Right renal pelvis (tissue), 4 donors: ENCODE measurements around the gene NPHS1. TPM values are rescaled to one million over a fixed set of nuclear protein-coding genes. Genes with fewer than 3 reads are reported as not detected.
"Not testable (repeated sequence)": the region's sequence is repeated elsewhere in the genome, so short reads cannot be mapped to it uniquely, and the experiment has no call there.

Experiments
- DNase-seq, 4 donors: peaks; one replicate each; pipeline ENCODE4 v3.0.0-alpha.2; 2013; ENCODE audit warnings: low read depth in 4 of 4, low spot score in 3 of 4, missing footprints in 1 of 4
- polyA plus RNA-seq, 4 donors: library from polyadenylated mRNA; unstranded; fragments of 120-200 nt; gene quantifications; one replicate each; pipeline ENCODE4 v1.2.1, GENCODE V29; 2013; ENCODE audit not compliant: insufficient read length in 4 of 4

Gene NPHS1
- polyA plus RNA-seq, 4 donors = 133 to 187 (median 153) TPM

DNA sequence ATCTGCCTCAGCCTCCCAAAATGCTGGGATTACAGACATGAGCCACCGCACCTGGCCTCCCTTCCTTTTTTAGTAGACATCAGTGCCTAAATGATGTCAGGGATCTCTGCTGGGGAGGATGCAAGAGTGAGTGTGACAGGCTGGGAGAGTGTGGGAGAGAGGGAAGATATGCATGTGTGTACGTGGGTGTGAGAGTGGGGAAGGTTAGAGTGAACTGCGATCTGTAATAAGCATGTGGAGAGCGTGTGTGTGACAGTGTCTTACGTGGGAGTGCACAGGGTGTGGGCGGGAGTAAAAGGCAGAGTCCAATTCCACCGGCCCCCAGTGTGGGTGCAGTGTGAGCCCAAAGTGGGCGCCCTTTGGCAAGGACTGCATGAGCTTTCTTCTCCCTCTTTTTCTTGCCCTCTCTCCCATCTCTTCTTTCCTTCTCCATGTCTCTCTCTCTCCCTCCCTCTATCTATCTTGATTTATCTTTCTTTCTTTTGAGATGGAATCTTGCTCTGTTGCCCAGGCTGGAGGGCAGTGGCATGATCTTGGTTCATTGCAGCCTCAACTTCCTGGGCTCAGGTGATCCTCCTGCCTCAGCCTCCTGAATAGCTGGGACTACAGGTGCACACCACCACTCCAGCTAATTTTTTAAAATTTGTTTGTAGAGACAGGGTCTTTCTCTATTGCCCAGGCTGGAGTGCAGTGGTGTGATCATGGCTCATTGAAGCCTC, 893 bp upstream of the NPHS1 start:
- no peak for DNase-seq

DNA sequence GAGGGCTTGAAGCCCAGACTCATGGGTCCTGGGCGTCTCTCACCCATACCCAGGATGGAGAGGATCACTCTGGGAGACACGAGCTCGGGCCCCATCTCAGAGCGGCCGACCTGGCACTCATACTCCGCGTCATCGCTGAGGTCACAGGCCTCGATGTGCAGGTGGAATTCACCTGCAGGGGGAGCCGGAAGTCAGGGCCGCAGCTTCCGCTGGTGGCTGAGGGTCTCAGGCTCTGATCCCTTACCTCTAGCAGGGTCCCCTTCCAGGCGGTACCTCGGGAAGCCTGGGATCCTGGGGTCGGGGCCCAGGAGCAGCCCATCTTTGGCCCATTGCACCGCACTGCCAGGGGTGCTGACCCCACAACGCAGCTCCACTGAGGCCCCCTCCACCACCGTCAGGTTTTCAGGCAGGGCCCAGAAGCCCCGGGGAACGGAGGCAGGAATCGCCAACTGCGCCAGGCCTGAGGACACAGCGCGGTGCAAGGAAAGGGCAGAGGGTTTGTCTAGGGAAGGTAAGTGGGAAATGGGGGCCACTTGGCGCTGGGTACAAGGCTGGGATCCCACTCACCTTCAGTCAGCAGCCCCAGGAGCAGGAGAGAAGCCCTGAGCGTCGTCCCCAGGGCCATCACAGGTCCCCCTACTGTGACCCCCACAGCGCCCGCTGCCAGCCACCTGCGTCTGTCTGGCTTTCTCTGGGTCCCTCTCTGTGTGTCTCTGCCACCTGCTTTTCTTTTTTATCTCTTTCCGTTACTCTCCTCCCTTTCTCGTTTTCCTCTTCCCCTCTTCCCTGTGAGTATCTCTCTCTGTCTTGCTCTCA, 883 bp downstream of the NPHS1 start:
- no peak for DNase-seq

DNA sequence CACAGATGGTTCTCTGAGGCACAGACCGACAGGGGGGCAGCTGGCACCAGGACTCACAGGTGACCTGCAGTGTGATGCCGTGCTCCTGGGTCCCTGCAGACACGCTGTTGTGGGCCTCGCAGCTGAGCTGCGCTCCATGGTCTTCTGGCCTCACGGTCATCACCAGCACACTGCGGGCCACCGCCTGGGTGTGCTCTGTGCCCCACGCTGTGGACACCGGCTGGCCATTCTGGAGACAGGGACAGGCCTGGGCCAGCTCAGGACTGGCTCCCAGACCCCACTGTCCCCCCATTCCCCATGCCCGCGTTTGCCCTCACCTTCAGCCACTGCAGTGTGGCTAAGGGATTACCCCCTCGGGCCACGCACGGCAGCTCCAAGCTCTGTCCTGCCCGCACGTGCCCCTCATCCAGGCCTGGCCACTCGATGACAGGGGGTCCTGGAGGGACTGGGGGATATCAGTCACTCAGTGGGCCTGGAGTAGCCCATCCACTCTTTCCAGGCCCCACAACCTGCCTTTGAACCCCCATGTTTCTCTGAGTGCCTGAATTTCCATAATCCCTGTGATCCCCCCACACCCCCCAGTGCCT, 3.3 kb downstream of the NPHS1 start:
- DNase-seq = no peak

DNA sequence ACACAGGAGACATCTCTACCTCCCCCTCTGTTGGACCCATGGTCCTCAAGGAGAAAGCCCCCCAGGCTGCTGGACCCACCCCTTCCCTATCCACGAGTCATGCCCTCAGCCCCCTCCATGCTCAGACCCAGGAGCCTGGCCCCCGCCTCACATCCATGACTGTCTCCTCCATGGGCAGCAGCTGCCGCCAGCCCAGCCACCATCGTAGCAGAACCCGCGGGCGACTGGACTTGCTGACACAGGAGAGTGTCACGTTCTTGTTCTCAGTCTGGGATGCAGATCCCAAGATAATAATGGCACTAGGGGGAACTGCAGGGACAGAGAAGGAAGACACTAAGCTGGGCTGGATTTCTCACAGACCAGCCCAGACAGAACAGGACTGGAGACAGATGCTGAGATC, 3.8 kb downstream of the NPHS1 start:
- DNase-seq = no peak

DNA sequence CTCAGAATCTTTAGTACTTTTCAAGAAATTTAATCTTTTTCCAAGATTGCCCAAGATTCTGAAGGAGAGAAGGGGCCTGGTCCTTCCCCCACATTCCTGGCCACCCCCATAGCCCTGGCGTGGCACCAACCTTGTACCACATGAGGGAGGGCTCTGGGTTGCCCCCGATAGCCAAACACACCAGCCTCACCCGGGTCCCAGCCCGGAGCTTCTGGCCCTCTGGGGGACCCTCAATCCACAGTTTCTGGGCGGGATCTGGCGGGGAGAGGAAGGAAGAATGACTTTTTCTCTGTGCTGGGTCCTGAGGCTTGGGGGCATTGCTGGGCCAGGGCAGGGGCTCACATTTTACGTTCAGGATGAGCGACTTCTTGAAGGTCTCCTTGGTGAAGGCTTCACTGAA, 4.4 kb downstream of the NPHS1 start:
- no peak for DNase-seq

DNA sequence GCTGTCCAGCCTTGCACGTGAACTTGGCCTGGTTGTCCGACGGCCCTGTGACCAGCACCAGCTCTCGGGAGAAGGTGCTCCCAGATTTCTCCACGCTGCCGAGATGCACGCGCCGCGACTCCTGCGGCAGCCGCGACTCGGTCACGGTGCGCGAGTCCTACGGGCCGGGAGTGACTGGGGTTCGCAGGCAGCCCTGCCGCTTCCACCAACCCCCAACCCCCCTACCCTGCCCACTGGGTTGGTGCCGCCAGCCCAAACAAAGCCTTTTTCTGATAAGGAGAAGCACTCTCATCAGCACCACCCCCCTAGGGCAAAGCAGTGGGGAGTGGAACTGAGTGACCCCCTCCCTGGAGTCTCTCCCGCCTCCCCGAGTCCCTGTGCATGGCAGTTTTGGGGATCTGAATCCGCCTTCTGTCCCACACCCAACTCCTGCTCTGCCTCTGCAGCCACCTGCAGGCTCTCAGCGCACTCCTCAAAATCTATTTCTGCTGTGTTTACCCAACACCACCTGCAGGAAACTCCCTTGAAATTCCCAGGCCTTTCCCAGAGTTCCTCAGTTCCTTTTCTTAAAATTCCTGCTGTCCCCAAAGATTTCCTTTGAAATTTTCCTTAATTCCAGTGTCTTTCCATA, 6.2 kb downstream of the NPHS1 start:
- no peak for DNase-seq

DNA sequence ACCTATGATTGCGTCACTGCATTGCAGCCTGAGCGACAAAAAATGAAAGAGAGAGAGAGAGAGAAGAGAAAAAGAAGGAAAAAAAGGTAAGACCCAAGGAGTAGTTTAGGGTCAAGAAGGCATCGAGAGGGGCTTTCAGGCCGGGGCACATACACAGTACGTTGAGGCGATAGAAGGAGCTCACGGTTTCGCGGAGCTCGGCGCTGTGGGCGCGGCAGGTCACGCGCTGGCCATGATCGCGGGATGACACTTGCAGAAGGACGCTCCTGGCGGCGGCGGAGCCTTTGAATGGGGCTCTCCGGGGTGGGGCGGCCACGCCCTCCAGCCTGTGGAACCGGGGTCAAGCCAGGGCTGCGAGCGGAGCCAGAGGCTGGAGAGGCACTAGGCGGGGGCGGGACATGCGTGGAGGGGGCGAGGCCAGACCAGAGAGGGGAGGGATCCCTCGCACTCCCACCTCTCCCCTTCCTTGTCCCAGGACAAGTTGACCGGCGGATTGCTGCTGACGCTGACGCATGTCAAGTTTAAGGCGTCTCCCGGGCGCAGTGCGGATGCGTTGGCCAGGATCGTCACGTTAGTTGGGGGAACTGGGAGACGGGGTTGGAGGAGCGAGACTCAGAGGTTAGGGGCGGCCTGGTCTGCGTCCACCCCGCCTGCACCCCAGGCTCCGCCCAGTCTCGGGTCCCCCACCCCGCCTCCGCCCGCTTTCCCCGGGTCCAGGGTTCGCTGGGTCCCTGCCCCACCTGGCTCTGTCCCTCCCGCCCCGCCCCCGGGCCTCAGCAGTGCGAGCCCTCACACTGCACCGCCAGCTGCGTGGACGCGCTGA, 6.9 kb downstream of the NPHS1 start:
- DNase-seq = no peak

DNA sequence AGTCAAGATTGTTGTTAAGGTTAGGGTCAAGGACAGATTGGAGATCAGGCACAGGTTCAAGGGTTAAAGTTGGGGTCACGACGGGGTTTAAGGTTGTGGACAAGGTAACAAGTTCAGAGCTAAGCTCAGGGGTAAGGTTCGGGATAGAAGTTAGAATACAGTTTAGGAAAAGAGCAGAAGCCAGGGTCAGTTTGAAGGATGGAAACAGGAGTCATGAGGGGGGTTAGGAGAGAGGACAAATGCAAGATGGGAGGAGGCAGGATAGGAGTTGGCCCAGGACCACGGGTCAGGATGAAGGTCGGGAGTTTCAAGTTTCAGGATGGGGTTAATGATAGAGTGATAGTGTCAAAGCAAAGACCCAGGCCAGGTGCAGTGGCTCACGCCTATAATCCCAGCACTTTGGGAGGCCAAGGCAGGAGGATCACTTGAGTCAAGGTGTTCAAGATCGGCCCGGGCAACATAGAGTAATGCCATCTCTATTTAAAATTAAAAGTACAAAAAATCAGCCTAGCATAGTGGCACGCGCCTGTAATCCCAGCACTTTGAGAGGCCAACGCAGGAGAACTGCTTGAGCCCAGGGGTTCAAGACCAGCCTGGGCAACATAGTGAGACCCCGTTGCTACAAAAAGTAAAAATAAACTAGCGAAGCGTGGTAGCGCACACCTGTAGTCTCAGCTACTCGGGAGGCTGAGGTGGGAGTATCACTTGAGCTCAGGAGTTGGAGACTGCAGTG, 7.7 kb downstream of the NPHS1 start:
- no peak for DNase-seq

DNA sequence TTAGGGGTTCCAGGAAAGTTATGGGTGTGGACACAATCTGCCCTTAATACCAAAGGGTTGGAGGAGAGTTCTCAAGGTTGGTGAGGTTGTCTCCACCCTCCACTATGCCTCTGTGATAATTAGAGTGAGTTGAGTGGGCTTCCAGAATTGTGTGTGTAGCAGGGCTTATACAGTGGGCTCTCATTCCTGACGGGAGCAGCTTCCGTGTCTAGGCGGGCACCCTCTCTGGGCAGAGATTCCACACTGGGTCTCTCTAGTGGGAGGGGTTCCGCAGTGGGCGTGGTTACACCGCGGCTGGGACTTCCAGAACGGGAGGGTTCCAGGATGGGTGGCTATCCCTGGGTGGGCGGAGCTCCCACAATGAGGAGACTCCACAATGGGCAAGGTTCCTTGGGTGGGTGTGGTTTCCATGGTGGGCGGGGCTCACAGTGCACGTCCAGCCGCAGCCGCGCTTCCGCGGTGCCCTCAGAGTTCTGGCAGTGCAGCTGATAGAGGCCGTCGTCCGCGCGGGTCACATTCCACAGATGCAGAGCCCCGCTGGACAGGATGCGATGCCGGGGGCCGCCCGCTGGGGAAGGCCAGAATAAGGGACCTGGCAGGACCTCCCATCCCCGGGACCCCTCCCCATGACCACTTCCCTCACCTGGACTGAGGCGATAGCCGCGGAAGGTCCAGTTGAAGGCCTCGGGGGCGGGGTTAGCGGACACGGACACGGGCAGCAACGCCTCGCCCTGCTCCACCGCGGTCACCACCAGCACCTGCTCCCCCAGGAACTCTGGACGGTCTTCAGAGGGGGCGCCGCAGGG, 8.4 kb downstream of the NPHS1 start:
- DNase-seq = no peak

DNA sequence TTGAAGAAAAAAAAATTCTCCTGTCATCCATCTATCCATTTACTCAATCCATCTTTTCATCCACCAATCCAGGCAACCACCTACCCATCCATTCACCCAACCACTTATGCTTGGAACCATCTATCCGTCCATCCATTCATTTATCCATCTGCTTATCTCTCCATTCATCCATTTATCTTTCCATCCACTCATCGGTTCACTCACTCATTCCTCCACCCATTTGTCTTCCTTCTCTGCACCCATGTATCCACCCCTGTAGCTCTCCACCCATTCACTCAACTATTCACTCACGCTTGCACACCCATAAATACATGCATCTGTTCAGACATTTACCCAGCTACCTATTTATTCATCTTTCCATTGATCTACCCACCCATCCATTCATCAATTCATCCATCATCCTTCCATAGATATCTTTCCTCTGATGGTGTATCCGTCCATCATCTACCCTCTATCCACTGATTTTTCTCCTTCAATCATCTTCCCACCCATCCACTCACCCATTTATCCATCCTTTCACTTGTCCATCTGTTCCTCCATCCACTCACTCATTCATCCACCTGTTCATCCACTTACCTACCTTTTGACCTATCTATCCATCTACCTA, 9.5 kb downstream of the NPHS1 start:
- no peak for DNase-seq

DNA sequence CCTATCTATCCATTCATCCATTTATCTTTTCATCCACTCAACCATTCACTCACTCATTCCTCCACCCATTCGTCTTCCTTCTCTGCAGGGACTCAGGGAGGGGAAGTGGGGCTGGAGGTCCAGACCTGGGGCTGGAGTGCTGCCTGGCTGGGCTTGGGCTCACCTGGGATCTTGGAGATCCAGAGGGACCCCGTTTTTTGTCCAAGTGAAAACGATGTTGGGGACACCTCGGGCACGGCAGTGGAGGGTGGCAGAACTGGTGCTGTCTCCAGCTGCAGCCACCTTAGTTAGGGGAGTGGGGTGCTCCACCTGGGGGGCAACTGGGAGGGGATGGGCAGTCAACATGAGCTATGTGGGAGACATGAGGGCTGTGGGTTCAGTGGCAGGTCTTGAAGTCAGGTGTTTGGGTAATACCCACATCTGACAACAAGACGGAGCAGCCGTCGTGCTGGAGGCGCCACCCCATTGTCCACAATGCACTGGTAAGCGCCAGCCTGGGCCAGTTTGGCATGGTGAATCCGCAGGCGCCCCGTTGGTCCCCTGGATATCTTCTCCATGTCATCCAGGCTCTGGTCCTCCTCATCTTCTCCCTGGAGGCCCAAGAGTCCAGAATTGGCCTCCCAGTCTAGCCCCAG, 10.2 kb downstream of the NPHS1 start:
- DNase-seq = no peak

DNA sequence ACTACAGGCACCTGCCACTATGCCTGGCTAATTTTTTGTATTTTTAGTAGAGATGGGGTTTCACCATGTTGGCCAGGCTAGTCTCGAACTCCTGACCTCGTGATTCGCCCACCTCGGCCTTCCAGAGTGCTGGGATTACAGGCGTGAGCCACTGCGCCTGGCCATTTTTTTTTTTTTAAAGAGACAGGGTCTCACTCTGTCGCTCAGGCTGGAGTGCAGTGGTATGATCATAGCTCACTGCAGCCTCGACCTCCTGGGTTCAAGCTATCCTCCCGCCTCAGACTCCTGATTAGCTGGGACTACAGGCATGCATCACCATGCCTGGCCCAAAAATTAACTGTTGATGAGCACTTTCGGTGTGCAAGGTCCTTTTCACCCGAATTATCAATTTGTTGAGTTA, 16.2 kb downstream of the NPHS1 start:
- DNase-seq = not testable (repeated sequence)

DNA sequence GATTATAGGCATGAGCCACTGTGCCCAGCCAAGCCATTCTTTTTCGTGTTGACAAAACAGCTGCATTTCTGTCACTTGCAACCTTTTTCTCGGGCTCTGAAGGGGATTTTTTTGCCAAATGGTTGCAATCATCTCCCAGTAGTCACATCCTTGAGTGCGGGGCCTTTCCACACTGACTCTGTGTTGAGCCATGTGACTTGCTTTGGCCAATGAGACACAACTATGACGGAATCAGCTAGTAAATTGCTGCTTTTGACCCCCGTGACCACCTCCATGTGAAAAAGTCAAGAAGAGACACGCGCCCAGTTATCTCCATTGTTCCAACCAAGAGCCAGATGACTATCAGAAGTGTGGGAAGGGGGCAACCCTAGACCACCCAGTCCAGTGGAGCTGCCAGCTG, 18.3 kb downstream of the NPHS1 start:
- no peak for DNase-seq

DNA sequence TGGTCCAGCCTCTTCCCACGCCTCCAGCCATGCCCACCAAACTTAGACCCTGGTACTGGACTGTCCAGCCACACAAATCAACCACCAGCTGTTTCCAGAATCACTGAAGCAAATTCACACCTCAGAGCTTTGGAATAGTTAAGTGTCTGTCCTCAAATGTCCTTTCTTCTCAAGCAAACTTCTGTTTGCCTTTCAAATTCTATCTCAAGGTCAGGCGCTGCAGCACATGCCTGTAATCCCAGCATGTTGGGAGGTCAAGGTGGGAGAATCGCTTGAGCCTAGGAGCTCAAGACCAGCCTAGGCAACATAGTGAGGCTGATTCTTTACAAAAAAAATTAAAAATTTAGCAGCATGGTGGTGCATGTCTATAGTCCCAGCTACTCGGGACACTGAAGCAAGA, 20.2 kb downstream of the NPHS1 start:
- DNase-seq = no peak

DNA sequence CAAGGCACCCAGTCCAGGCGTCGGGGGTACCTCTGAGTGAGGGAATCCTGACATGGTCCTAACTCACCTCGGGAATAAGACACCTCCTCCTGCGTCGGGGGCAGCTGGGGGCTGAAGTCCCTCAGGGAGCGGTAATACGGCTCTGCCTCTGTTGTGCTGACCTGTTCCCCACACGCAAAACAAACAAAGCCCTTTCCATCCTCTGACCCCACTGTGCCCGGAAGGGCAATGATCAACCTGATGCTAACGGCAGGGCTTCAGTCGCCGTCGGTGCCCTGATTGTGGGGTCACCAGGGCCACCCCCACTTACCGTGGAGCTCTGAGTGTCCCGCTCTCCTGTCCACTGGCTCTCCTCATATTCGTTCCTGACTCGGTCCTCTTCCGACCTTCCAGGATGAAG, 21.3 kb downstream of the NPHS1 start:
- DNase-seq = no peak

DNA sequence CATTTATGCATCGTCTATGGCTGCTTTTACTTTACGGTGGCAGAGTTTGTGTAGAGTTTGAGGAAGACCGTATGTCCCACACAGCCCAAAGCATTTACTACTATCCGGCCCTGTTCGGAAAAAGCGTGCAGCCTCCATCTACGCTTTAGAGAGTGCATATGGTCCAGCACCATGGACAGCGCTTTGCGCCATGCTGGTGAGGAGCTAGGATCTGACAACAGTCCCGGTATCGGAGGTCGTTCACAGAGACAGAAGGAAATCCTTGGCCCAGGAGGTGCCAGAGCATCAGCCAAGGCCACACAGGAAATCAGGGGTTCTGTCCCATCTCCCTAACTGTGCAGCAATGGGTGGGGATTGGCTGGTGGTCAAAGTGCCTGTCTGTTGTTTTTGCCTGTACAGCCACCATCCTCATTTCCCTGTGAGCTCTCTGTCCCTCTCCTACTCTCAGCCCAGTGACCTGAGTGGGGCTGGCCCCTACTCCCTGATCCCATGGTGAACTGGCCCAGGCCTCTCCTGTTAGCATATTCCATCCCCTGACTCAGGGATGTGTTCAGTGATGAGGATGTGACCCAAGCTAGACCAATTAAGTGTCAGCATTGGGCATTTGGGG, 23.5 kb downstream of the NPHS1 start:
- peak; percentile 71 to 80 (median 74) for DNase-seq

DNA sequence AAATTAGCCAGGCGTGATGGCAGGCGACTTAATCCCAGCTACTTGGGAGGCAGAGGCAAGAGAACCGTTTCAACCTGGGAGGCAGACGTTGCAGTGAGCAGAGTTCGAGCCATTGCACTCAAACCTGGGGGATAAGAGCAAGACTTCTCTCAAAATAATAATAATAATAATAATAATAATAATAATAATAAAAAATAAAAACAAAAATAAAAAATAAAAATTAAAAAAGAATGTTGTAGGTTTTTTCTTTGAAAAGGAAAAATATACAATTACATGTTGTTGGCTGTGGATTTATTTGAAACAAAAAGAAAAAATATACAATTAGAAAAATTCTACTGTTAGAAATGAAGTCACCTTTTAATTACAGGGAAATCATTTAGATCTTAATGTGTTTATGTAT, 28.2 kb downstream of the NPHS1 start:
- no peak for DNase-seq

DNA sequence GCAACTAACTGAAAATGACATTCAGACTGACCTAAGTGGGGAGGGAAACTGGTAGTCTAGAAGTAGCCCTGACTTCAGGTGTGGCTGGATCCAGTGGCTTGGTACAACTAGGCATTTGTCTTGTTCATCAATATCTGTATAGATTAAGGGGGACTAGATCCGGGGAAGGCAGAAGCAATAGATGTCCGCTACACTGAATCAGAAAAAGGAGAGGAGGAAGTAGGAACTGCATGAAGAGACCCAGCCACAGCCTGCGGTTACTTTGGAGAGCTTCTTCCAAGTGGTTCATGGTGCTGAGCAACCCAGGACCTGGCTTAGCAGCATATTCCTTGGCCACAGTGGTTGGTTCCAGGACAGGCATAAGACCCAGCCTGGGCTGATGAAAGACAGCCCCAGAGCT, 29.7 kb downstream of the NPHS1 start:
- DNase-seq = no peak
